ENCODE data around the gene ZBTB44.
"Not testable (repeated sequence)": the region's sequence is repeated elsewhere in the genome, so short reads cannot be mapped to it uniquely, and the experiment has no call there.

Gene ZBTB44, protein sequence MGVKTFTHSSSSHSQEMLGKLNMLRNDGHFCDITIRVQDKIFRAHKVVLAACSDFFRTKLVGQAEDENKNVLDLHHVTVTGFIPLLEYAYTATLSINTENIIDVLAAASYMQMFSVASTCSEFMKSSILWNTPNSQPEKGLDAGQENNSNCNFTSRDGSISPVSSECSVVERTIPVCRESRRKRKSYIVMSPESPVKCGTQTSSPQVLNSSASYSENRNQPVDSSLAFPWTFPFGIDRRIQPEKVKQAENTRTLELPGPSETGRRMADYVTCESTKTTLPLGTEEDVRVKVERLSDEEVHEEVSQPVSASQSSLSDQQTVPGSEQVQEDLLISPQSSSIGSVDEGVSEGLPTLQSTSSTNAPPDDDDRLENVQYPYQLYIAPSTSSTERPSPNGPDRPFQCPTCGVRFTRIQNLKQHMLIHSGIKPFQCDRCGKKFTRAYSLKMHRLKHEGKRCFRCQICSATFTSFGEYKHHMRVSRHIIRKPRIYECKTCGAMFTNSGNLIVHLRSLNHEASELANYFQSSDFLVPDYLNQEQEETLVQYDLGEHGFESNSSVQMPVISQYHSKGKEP

DNA sequence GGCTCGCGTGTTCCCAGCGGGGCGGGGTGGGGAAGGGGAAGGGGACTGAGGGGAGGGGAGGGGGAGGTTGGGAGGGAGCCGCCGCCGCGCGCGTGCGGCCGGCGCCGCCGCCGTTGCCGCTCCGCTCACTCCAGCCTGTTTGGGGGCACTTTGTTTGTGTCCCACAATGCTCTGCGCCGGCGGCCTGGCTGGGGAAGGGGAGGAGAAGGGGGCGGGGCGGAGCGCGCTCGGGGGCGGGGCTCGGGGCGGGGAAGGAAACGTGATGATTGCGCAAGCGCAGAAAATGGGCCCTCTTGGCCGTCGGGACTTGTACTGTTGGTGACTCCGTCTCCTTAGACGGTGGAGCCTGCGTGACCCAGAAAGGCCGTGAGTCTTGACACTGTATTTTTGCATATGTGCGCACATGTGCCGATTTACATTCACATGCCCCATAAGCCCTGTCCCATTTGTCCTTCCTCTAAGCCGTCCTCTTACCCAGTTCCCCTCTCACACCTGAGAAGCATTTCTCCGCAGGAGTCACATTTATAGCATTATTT, at the start of gene ZBTB44:
ZBTB44 (minus strand) TSS at position 168 of the 536 bp plus-strand sequence. CDS start 53,044 bp downstream, outside the sequence.
- DNase-seq (ENCODE audit: low spot score), result peak; percentile 77

DNA sequence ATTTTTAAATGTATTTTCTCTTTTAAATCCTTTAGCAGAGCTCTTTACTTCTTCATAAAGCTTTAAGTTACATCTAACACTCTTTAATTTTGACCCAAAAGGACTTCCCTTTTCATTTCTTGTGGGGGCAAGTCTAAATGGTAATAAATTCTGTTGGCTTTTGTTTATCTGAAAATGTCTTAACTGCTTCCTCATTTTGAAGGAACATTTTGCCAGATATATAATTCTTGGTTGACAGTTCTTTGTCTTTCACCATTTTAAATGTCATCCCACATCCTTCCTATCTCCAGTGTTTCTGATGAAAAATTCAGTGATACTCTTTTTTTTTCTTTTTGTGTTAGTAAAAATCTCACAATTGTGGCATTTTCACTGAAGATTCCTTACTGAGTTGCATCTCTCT, 44.7 kb upstream of the ZBTB44 start:
- no peak for DNase-seq (ENCODE audit: low spot score)

DNA sequence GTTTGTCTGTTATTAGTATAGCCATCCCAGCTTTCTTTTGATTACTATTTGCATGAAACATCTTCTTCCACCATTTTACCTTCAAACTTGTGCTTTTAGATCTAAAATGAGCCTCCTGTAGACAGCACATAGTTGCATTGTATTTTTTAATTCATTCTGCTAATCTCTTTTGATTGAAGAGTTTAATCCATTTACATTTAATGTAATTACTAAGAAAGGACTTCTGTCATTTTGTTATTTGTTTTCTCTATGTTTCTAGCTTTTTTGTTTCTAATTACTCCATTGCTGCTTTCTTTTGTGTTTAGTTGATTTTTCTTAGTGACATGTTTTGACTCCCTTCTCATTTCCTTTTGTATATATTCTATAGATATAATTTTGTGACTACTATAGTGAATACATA, 43.7 kb upstream of the ZBTB44 start:
- no peak for DNase-seq (ENCODE audit: low spot score)

DNA sequence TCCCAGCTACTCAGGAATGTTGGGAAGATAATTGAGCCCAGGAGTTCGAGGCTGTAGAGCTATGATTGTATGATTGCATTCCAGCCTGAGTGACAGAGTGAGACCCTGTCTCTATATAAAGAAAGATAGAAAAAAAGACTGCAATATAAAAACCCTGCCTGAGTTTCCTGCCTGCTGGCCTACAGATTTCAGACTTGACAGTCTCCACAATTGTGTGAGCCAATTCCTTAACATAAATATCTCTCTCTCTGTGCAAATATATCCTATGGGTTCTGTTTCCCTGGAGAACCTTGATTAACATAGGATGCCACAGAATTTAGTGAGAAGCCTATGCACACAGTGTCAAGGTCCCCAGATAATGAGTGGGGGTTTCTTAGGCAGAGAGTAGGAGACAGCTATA, 32.5 kb upstream of the ZBTB44 start:
- no peak for DNase-seq (ENCODE audit: low spot score)

DNA sequence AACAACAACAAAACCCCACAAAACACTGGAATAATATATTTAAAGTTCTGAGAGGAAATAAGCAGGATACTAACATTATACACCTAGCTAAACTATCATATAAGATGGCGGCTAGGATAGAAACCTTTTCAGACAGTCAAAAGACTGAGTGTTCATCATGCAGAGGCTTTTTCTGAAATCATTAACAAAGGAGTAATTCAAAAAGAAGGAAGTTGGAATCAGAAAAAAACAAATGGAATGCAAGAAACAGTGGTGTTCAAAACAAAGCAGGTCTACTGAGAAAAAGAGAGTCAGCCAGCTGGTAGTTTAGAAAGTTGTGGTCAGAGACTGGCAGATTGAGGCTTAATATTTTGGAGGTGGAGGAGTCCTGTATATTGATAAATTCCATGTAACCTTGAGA, 30.1 kb upstream of the ZBTB44 start:
- no peak for DNase-seq (ENCODE audit: low spot score)

DNA sequence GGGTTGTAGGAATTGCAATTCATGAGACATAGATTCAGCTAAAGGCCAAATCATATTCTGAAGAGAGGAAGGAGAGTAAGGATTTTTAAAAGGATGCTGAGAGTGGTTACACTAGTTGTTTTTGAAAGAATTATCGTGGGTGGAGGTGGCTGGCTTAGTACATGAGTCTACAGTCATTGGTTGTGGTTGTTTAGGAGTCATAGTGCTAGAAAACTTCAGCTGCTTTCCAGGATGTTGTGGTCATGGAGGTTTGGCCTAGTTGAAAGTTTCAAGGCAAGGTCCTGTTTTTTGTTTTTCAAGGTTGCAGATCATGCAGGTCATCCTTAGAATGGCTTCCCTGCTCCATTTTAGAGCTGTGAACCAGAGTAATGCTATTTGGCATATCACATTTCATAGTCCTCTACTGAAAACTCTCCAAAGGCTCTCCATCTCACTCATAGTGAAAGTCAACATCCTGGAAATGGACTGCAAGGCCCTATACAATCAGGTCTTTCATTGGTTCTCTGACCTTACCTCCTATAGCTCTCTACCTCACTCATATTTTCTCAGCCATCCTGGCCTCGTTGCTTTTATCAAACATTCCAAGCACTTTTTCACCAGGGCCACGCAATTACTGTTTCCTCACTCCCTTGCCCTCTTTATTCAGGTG, 26.1 kb upstream of the ZBTB44 start:
- DNase-seq (ENCODE audit: low spot score), result no peak

DNA sequence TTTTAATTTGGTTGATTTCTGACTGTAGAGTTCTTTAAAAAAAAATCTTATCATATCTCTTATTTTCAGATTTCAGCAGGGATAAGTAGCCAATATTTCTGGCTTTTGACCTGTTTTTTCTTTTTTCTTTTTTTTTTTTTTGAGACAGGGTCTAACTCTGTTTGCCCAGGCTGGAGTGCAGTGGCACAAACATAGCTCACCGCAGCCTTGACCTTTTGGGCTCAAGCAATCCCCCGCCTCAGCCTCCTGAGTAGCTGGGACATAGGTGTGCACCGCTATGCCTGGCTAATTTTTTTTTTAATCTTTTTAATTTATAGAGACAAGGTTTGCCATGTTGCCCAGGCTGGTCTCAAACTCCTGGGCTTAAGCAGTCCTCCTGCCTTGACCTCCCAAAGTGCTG, 23.9 kb upstream of the ZBTB44 start:
- DNase-seq (ENCODE audit: low spot score), result no peak

DNA sequence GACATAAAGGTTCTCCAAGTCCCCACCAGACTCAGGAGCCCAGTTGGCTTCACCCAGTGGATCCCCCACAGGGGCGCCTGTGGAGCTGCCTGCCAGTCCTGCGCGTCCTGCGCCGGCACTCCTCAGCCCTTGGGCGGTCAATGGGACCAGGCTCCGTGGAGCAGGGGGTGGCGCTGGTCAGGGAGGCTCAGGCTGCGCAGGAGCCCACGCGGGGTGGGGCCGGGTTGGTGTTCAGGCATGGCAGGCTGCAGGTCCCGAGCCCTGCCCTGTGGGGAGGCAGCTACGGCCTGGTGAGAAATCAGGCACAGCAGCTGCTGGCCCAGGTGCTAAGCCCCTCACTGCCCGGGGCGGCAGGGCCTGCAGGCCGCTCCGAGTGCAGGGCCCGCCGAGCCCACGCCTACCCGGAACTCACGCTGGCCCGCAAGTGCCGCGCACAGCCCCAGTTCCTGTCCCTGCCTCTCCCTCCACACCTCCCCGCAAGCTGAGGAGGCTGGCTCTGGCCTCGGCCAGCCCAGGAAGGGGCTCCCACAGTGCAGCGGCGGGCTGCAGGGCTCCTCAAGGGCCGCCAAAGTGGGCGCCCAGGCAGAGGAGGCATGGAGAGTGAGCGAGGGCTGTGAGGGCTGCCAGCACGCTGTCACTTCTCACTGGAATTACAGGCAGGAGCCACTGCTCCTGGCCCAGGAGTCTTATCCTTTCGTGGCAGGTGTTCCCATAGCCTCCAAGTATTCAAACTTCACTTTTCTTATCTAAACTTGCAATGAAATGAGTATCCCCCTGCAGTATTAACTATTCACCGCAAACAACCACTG, 22.8 kb upstream of the ZBTB44 start:
- DNase-seq (ENCODE audit: low spot score), result no peak

DNA sequence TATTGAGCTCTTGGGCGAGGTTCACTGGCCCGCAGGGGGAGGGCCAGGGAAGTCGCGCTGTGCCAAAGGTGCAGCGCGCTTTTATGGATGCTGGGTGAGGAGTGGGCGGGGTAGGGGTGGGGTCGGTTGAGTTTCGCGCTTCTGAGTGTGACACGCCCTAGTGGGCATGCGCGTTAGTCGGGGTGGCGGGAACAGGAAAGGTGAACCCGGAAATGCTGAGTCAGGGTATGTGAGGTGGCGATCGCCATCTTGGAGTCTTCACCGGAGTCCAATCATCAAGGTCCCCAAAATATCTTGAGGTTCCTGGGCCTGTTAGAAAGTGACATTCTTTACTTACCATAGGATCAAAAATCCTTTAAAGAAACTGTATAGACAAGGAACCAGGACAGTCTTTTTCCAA, 16.7 kb upstream of the ZBTB44 start:
- not testable (repeated sequence) for DNase-seq (ENCODE audit: low spot score)

DNA sequence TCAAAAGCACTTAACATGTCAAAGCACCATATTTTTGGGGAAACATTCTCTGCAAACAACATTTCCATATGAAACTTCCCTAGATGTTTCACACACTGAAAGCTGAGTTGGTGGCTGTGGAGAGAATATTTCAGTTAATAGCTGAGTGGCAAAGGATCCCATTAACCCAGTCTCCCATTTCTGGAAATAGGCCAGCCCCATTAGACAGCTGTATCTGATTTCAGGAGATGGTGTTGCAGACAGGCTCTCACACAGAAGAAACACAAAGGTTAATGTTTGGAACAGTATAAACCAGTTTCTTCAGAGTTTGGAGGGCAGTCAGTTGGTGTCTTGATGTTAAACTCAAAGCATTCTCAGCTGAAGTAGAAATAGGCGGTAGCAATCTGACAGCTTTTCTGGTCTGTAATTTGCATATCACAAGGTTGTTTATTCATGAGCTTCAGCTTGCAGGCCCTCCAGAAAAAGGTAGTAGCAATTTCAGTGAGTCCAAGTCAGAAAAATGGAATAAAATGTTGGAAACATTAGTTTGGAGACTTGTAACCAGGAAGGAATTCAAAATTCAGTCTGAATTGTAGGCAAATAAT, 15.5 kb upstream of the ZBTB44 start:
- DNase-seq (ENCODE audit: low spot score), result no peak

DNA sequence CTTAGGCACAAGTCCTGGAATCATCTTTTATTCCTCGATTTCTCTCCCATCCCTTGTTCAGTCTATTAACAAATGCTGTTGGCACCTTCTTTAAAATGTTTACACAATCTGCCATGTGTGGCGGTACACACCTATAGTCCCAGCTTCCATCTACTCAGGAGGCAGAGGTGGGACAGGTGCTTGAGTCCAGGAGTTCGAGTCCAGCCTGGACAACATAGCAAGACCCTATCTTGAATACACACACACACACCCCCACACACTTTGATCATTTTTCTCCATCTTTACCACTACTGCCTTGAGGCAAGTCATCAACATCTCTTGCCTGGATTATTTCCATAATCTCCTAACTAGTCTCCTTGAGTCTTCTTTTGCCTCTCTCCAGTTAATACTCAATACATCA, 13.7 kb upstream of the ZBTB44 start:
- no peak for DNase-seq (ENCODE audit: low spot score)

DNA sequence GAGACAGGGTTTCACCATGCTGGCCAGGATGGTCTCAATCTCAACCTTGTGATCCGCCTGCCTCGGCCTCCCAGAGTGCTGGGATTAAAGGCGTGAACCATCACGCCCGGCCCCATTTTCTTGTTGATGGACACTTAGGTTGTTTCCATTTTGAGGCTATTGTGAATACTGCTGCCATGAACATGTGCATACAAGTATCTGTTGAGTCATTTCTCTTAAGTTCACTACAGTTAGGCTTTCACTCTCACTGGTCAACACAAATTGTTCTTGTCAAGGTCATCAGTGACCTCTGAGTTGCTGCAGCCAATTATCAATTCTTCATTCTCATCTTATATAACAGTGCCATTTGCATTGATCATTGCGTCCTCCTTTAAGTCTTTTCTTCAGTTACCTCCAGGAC, 13.0 kb upstream of the ZBTB44 start:
- DNase-seq (ENCODE audit: low spot score), result no peak

DNA sequence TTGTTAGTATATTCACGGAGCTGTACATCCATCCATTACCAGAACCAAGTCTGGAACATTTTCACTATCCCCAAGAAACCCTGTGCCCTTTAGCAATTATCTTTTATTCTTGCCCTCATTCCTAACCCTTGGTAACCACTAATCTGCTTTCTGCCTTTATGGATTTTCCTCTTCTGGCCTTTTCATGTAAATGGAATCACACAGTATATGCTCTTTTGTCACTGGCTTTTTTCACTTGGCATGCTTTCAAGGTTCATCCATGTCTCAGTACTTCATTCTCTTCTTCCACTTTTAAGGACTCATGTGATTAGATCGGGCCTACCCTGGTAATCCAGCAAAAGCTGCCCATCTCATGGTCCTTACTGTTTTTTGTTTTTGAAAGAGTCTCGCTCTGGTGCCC, 11.0 kb upstream of the ZBTB44 start:
- DNase-seq (ENCODE audit: low spot score), result no peak

DNA sequence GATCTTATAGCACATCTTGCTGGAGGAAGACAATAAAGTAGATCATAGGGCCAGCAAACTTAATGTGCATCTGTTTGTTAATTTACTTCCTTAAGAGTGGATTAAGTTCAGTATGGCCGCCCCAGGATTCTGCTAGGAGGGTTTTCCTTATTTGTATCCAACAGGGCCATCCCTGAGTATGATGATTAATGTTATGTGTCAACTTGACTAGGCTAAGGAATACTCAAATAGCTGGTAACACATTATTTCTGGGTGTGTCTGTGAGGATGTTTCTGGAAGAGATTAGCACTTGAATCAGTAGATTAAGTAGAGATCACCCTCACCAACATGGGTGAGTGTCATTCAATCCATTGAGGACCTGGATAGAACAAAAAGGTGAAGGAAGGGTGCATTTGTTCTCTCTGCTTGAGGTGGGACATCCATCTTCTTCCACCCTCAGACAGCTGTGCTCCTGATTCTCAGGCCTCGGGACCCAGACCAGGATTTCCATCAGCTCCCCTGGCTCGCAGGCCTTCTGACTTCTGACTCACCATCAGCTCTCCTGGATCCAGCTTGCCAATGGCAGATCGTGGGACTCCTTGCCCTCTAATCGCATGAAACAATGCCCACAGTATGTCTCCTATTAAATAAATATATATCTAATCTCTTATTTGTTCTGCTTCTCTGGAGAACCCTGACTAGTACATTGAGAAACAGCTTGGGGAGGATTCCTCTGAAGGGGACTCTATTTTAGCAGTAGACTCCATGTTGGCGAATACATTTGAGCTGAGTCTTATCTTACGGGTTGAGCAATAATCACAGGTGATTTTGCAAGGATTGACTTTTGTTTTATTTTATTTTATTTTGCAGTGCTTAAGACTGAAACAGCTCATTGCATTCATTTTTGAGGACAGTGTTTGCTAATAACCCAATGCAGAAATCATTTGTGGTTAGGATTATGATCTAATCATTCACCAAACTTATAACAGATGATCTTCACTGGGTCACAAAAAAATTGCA, 9.0 kb upstream of the ZBTB44 start:
- DNase-seq (ENCODE audit: low spot score), result no peak

DNA sequence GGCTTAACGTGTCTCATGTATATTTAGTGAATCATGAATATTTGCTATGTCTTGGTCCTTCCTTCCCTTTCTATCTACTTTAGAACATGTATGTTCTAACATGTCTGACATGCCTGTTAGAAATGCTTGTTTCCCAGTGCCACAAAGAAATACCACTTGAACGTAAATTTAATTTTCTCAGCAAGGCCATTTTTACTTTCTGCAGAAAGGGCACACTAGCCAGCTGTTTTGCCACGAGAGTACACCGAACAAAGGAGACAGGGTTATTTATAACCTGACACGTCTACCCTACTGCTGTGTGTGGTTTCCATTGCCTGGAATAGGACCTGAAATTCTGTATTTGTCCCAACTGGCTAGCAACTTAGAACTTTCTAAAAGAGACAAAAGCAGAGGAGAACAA, 7.4 kb upstream of the ZBTB44 start:
- no peak for DNase-seq (ENCODE audit: low spot score)

DNA sequence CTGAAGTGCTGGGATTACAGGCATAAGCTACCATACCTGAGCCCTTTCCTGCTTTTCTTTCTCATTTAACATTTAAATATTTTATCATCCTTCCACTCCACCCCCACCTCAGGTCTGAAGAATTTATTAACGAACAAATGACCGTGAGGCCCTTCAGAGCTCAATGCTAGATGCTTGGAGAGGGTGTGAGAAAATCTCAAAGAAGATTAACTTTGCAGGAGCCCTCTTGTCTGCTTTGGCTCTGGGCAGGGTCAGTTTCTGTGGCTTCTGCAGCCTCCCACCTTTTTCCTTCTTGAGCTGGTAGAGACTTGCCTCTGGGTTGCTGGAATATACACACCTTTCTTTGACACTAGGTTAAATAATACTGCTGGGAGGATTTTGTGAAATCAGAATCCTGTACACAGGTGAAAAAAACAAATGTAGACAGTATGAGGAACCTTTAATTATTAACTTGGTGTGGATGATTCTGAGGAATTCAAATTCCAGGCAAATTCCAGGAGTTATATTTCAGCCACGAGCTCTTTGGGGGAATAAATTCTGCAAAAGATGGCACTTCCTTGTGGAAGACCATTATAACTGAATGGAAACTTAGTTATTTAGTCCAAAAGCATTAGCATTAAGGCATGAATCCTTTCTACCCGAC, 3.4 kb upstream of the ZBTB44 start:
- DNase-seq (ENCODE audit: low spot score), result no peak

DNA sequence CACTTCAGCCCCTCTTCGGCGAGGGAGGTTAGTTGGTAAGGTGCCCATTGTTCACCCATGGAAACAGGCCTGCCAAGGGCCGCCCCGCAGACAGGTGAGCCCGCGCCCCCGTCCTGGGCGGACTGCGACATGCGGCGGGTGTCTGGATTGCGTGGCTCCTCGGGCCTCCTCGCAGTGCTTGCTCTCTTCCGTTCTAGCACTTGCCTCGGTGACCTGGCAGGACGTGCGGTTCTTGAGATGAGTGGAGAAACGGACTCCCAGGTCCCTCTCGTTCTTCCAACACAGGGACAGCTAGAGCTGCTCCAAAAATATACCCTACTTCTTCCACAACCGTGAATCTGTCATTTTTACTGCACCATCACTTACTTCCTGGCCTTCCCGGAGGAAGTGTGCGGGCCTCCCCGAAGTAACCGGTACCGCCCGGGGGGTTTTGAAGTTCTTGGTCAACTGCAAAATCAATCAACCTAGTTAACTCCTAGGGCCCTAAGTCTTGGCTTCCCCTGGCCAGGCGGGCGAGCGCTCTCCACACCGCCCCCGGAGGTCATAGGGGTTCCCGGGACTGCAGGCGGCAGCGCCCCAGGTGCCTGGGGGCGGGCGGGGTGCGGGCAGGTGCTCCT, 745 bp upstream of the ZBTB44 start:
- no peak for DNase-seq (ENCODE audit: low spot score)

DNA sequence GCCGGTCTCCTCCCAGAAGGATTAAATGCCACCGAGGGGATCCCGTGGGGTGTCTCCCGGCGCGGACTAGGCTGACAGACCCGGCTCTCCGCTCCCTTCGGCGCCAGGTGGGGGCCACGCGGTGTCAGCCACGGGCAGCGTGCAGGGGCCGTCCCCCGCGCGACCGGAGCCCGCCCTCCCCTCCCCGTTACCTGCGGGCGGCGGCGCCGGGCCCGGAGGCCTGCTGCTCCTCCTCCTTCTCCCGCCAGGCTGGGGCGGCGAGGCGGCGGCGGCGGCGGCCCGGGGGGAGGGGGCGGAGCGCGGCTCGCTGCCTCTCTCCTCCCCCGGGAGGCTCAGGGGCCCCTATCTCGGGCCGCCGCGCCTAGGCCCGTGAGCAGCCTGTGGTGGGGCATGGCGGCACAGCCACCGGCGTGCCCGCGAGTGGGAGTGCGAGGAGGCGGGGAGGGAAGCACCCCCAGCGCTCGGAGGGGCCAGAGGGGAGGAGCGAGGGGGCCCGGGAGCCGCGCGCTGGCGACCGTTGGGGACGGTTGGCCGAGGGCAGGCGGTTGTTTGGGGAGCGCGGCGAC, 450 bp downstream of the ZBTB44 start:
- DNase-seq (ENCODE audit: low spot score), result peak; percentile 60
